Glomerular endothelial cell (primary cell): ENCODE measurements around the gene PIF1. TPM values are rescaled to one million over a fixed set of nuclear protein-coding genes. Genes with fewer than 3 reads are reported as not detected.

Experiments used
- DNase-seq: peaks from one replicate; pipeline ENCODE4 v3.0.0-alpha.2; 2011; ENCODE audit warnings: low read depth, low spot score; ENCODE audit errors: extremely low read depth
- total RNA-seq: library from RNA; depleted of rRNA; stranded (reverse); fragments of >200 nt; gene quantifications from 2 replicates; pipeline ENCODE4 v1.2.3, GENCODE V29; 2015

PIF1 gene, protein sequence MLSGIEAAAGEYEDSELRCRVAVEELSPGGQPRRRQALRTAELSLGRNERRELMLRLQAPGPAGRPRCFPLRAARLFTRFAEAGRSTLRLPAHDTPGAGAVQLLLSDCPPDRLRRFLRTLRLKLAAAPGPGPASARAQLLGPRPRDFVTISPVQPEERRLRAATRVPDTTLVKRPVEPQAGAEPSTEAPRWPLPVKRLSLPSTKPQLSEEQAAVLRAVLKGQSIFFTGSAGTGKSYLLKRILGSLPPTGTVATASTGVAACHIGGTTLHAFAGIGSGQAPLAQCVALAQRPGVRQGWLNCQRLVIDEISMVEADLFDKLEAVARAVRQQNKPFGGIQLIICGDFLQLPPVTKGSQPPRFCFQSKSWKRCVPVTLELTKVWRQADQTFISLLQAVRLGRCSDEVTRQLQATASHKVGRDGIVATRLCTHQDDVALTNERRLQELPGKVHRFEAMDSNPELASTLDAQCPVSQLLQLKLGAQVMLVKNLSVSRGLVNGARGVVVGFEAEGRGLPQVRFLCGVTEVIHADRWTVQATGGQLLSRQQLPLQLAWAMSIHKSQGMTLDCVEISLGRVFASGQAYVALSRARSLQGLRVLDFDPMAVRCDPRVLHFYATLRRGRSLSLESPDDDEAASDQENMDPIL
- 4.6 and 7.5 TPM in 2 replicates for total RNA-seq

DNA sequence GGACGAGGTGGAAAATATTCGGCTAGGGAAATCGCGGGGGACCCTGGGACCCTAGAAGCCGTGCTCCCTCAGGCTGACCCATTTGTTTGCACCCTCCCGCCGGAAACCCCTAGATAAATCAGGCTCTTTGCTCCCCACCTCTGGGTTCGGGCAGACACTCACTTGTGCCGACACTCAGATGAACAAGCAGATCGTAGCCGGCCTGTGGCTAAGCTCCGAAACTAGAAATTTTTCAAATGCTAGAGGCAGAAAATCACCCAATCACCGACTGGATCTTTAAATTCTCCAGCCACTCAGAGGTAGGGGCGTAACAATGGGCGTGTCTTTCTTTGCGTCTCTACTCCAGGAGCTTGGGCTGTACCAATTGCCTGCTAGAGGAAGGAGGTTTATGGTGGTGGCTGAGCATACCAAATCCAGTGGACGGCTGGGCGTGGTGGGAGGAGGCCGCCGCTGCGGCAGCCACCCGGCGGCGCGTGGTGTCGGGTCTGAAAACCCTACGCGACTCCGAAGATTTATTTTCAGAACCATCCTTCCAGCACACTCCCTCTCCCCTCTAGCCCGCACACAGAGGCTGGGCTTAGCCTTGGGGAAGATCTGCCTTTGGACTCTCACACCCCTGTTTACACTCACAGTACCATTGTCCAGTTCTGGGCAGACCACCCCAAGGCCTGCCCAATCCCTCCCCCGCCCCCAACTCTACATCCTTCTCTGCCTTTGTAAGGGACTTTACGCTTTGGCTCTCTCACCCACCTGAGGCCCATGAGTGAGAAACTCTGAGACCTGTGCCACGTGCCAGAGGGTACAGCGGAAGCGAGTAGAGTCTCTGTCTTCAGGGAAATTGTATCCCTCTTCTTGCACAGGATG lies at the start of gene PIF1:
PIF1 (minus strand) TSS at position 217 of the 864 bp plus-strand sequence. CDS start 1,312 bp downstream, outside the sequence.
- DNase-seq, result peak; percentile 98

DNA sequence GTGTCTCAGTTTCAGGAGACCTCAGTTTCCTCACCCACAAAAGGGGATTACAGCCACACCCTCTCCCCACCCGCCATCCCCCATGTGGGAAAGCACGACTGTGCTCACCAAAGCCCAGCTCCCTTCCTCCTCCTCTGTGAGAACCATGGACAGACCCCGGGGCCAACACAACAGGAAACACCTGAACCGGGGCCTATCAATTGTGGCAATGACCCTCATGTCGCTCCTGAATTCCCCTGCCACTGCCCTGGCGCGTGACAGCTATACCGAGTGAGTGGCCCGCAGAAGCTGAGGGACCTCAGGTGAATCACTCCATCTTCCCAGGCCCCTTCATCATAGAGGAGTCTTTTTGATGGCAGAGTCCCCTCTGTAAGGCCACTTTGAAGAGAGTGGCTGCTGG lies 44.9 kb upstream of the PIF1 start:
- no peak for DNase-seq

- DNase-seq, result no peak
Observed at GRCh38 chr15:64869501-64869900, 44.1 kb upstream of the PIF1 start.

DNA sequence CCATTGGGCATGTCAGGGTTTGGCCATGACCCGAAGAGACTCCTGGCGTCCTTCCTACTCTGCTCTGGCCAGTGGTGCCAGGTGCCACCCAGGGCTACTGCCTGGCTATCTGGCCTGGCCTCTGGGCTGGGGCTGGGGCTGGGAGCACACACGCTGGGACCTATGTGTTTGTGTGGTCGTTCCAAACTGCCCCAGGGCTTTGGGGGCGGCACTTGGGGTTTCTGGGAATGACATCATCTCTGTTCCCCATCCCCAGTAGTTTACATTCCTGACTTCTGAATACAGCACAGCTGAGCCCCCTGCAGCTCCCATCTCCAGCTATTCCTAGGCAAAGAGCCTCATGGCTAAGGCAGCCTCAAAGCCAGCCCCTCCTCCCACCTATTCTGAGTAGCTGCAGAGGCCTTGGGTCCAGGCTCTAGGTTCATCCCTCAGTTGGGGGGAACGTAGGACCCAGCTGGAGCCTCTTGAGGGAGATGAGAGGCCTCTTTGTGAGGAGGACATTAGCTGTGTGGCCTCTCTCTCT lies 40.6 kb upstream of the PIF1 start:
- no peak for DNase-seq

- DNase-seq, result no peak
Observed at GRCh38 chr15:64865126-64865997, 39.9 kb upstream of the PIF1 start.

- DNase-seq, result no peak
Observed at GRCh38 chr15:64864068-64864467, 38.6 kb upstream of the PIF1 start.

DNA sequence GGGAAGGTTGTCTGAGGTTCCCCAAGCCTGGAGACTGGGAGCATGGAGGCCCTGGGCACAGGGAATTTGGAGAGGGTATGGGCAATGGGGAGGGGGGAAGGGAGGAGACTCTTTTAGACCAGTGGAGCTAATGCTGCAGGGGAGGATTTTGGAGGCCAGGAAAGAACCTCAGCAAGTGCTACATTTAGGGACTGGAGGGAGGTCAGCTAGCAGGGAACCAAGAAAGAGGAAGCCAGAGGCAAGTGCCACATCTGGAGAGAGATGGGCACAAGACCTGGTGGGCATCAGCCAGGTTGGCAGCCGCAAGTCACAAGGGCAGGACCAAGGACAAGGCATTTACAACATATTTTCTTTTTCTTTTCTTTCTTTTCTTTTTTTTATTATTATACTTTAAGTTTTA lies 37.0 kb upstream of the PIF1 start:
- no peak for DNase-seq

GRCh38 chr15:64861960-64862359 lies 36.5 kb upstream of the PIF1 start:
- DNase-seq, result no peak

DNA sequence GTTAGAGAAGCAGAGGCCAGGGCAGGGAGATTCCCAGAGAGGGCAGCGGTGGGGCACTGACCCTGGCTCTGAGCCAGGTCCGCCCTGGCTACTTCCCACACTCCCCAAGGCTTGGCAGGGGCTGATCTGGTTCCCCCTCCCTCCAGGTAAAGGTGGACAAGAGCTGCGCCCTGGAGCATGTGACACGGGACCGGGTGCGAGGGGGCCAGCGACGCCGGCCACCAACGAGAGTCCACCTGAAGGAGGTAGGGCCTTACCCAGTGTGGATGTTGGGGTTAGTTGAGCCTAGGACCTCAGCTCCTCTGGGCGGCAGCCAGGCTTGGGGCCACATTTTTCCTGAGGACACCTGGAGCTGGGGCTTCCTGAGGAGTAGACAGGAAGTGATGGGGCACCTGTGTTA lies 35.9 kb upstream of the PIF1 start:
- DNase-seq, result no peak

DNA sequence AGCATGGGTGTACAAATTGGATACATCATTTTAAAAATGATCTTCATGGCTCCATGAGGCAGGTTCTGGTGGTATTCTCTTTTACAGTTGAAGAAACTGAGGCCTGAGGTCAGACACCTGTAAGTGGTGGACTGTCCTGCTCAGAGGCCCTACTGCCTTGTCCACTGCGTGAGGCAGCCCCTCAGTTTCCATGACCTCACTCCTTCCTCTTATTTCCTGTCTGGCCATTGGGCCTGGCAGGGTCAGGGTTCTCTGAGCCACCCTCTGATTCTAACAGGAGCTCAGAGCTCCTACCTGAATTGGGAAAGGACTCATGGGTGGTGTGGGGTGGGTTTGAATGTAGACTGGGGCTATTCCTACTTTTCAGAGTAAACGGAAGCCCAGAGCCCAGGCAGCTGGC lies 33.8 kb upstream of the PIF1 start:
- no peak for DNase-seq

- DNase-seq, result no peak
Observed at GRCh38 chr15:64858021-64858575, 32.7 kb upstream of the PIF1 start.

GRCh38 chr15:64857421-64857820 lies 32.0 kb upstream of the PIF1 start:
- no peak for DNase-seq

DNA sequence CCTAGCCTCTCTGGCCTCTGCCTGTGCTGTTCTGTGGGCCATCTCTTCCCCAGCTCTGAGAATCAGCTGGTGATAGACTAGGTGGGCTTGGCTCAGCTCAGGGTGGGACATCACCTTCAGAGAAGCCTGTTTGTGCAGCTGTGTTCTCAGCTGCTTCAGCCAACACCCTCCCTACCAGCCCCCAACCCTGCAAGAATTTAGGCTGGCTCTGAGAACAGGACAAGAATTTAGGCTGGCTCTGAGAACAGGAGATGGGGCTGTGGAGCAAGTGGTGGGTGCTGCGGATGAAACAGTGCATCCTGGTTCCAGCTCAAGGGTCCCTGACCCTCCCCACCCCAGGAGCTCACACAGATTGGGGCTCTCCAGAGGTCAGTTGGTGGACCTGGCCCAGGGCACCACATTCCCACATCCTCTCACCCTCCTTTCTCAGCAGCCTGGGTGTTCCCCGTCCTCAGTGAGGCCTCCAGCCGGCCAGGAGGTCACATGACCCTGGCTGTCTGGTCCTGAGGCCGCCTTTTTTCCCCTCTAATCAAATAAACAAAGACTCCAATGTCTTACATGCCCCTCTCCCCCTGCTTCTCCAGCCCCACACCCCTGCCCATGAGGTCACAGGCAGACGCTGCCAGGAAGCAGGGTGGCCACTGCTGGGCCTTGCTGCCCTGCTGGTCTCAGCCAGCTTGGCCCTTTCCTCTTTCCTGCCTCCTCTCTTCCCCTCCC lies 31.1 kb upstream of the PIF1 start:
- DNase-seq, result no peak

DNA sequence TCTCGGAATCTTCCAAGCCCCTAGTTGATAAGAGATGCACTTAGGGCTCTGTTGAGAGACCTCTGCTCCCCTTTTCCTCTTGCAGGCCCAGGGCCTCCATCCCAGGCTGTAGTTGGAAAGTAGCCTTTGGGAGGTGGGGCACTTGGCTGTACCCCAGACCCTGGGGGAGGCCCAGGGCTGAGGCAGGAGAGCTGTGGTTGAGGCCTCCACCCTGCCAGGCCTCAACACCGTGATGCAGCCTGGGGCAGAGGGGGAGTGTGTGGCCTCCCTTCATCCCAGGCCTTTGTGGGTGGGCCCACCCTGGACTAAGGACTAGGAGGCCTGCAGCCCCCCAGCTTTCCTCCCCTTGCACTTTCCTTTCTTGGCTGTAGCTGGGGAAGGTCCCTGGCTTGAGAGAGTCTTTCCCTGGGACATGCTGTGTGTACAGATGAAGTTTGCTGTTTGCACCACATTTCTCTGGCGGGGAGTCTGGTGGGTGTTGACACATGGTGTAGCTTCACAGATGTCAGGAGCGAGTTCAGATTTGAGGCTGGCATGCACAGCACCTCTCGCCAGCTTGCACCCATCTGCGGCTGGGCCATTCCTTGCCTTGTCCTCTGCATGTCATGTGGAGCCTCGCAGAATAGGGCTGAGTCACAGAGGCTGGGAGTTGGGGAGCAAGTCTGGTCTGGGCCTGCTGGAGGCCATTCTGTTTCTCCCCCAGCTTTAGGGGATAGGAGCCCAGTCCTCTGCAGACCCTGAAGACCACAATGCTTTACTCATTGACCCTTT lies 29.9 kb upstream of the PIF1 start:
- no peak for DNase-seq

GRCh38 chr15:64854526-64854925 lies 29.1 kb upstream of the PIF1 start:
- no peak for DNase-seq

- no peak for DNase-seq
Observed at GRCh38 chr15:64854041-64854440, 28.6 kb upstream of the PIF1 start.

DNA sequence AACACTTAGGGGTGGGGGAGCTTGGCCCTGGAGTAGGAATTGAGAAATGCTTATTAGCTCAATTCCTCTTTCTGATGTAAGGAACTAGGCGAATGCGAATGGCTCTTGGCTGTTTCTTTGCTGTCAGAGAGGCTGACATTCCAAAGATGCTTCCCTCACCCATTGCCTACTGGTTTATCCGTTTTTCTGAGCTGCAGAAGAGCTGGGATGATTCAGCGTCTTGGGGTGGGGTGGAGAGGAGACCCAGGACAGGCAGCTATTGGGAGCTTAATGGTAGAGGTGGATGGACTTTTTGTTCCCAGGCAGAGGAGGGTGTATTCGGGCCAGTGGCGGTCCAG lies 26.0 kb upstream of the PIF1 start:
- no peak for DNase-seq

DNA sequence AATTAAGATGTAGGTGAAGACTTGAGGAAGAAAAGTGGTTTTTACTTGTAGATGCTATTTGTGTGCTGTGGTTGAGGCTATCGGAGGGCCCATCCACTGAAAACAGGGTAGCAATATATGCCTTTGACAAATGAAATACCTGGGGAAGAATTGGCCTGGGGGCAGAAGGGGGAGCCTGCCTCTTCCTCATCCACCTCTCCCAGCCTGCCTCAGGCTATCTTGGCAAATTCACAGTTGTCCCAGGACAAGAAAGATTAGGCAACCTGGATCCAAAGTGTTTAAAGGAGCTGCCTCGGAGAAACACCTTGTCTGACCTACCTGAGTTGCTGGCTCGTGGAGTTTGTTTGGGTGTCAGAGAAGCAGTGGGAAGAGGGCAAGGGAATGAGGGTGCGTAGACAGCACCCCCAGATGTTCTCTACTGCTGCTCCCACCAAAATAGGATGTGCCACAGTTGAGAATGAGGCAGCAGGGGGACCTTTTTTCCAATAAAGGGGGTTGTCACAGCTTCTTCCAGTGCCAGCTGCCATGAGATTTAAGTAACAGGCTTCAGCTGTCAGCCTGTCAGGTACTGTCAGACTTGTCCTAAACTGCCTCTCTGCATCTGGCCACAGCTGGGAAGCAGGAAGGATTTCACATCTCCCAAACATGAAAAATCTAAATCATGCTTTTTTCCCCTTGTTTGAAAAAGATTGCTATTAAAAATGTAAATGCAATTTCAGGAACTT lies 25.5 kb upstream of the PIF1 start:
- DNase-seq, result no peak
